ENCODE results near the gene TMEM151B.

GRCh38 chr6:44355640-44356039 lies 85.4 kb downstream of the TMEM151B start:
- TF ChIP-seq RAD21 (IDR thresholded peaks at IDR 0.05; ENCODE audit: low read depth): no peak
- TF ChIP-seq TEAD4 (IDR thresholded peaks at IDR 0.05): no peak
- TF ChIP-seq EP300 (IDR thresholded peaks at IDR 0.05; ENCODE audit: borderline replicate concordance): no peak
- TF ChIP-seq REST (IDR thresholded peaks at IDR 0.05; ENCODE audit: low read depth): no peak
- no peak for TF ChIP-seq TAF1 (IDR thresholded peaks at IDR 0.05; ENCODE audit: low read depth)
- TF ChIP-seq ZBTB7A (IDR thresholded peaks at IDR 0.05; ENCODE audit: low read depth): no peak
- TF ChIP-seq YY1 (IDR thresholded peaks at IDR 0.05; ENCODE audit: low read depth): no peak
- TF ChIP-seq TCF12 (IDR thresholded peaks at IDR 0.05; ENCODE audit: low read depth): no peak
- TF ChIP-seq CEBPB (IDR thresholded peaks at IDR 0.05): no peak
- TF ChIP-seq FOXM1 (IDR thresholded peaks at IDR 0.05; ENCODE audit: borderline replicate concordance, low read depth): no peak
- TF ChIP-seq MAX (IDR thresholded peaks at IDR 0.05): no peak
- no peak for TF ChIP-seq NFIC (IDR thresholded peaks at IDR 0.05)
- no peak for TF ChIP-seq CREB1 (IDR thresholded peaks at IDR 0.05; ENCODE audit: low read depth)
